GM10847 (cell line): ENCODE measurements around the gene MYO1D.

ENCODE experiments used
- POLR2A ChIP-seq: IDR thresholded peaks from 2 replicates; pipeline ENCODE4 v1.6.1; 2011; ENCODE audit not compliant: insufficient read length; ENCODE audit errors: extremely low read depth

Gene MYO1D

DNA sequence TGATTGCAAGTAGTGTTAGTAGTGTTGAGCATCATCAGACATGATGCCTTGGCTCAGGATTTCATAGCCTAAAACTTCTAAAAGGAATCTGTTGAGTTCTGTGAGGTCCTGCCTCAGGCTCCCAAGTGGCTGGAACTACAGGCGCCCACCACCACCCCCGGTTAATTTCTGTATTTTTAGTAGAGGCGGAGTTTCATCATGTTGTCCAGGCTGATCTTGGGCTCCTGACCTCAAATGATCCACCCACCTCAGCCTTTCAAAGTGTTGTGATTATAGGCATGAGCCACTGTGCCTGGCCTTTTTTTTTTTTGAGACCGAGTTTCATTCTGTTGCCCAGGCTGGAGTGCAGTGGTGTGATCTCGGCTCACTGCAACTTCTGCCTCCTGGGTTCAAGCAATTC lies 427.0 kb downstream of the MYO1D start:
- no peak for TF ChIP-seq POLR2A

GRCh38 chr17:32446949-32447348 lies 430.0 kb downstream of the MYO1D start:
- no peak for TF ChIP-seq POLR2A

DNA sequence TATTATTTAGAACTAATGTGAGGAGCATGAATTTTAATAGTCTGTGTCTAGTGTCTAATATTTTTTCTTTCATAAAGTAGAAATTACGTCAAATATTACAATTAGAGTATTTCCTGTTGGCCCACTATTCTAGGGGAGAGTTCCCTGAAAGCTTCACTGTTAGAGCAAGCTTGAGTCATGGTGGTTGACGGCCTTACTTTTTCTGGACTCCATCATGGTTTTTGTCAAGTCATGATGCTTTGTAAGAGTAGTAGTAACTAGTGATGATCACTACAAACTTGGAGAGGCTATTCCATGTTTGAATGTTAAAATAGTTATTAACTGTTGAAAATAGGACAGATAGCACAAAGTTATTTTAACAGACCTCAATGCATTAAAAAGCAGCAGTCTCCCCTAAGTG lies 431.0 kb downstream of the MYO1D start:
- TF ChIP-seq POLR2A, result no peak

DNA sequence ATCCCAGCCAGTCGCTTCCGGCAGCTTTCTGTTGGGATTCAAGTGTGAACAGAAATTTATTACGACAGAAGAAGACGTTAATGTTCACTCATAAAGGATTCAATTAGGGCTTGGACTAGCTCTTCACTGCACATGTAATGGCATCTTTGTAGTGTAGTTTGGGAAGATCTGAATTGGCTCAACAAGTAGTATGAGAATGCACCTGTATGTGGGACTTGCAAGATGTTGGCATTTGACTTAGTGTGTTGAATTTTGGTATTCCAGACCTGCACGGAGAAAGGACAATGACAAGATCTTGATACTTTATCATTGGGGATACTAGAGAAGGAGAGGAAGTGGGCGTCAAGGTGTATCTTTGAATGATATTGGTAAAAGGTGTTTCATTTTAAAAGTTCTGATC lies 431.4 kb downstream of the MYO1D start:
- no peak for TF ChIP-seq POLR2A

GRCh38 chr17:32445074-32445415 lies 431.9 kb downstream of the MYO1D start:
- TF ChIP-seq POLR2A, result no peak

DNA sequence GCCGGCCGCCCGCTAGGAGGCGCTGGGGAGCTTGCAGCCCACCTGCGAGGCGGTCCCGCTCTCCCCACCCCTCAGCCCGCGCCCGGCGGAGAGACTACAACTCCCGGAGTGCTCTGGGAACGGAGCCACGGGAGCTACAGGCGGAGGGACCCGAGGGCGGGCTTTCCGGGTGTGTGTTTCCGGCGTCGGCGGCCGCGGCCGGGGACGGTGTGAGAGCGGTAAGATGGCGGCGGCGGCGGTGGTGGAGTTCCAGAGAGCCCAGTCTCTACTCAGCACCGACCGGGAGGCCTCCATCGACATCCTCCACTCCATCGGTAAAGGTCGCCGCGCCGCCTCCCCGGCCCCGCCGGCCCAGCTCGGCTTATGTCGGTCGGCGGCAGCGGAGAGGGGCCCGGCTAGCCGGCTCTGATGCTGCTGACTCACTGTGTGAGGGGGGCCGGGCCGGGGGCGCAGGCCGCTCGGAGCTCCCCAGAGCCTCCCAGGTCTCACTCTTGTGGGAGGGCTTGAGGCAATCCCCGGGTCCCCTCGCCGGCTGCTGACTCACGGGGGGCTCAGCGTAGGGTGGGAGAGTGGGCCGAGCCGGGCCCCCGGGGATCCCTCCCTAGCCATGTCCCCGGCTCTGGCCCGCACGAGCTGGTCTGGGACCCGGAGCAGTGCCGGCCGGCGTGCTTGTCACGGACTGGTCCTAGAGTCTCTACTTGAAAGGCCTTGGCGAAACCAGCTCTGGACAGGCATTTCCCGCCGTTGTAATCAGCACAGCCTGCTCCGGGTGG lies 432.4 kb downstream of the MYO1D start, which contains the start of gene PSMD11:
PSMD11 (plus strand) TSS at position 210 of the 773 bp plus-strand sequence; CDS start at position 224, 14 bp downstream.
- TF ChIP-seq POLR2A, result peak; percentile 71

- TF ChIP-seq POLR2A, result no peak
These were observed 433.1 kb downstream of the MYO1D start for GRCh38 chr17:32443827-32444300.
